ENCODE results near the gene POLR2C. TPM values are rescaled to one million over a fixed set of nuclear protein-coding genes. Genes with fewer than 3 reads are reported as not detected.
"Not testable (repeated sequence)": the region's sequence is repeated elsewhere in the genome, so short reads cannot be mapped to it uniquely, and the experiment has no call there.

The POLR2C gene
- total and polyA plus RNA-seq, 2 of the 13 experiments (the other 11 are each of a cell fraction or from before 2014, with no cell fraction given): 104 to 216 TPM

DNA sequence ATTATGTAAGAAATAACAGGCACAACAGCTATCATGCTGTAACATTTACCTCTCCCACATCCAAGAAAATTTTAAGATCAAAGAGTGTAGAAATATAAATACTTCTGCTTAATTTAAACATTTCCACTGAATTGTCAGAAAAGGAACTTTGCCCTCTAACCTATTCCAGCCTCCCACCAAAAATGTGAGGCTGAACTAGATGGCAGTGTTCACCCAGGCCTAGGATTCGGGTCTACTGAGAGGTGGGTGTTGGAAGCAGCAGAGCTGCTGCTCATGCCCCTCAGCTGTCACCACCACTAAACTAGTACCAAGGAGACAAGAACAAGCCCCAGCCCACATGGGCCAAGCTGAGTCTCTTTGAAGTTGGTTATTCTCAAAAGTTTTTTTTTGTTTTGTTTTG lies 26.6 kb upstream of the POLR2C start (continued):
- TF ChIP-seq, protein P1, sequence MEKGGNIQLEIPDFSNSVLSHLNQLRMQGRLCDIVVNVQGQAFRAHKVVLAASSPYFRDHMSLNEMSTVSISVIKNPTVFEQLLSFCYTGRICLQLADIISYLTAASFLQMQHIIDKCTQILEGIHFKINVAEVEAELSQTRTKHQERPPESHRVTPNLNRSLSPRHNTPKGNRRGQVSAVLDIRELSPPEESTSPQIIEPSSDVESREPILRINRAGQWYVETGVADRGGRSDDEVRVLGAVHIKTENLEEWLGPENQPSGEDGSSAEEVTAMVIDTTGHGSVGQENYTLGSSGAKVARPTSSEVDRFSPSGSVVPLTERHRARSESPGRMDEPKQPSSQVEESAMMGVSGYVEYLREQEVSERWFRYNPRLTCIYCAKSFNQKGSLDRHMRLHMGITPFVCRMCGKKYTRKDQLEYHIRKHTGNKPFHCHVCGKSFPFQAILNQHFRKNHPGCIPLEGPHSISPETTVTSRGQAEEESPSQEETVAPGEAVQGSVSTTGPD (CRISPR knock-in tag; IDR thresholded peaks at IDR 0.05): no peak

- H3K4me2 ChIP-seq (ENCODE audit: low read depth, low read length); H2AFZ ChIP-seq (ENCODE audit: low read length); H4K20me1 ChIP-seq (ENCODE audit: insufficient read depth, low read length); BruUV-seq (replicated peaks); H3K27ac ChIP-seq (ENCODE audit: extremely low read length, insufficient read depth, low read length); intact Hi-C loops (cut with micrococcal nuclease; ENCODE audit: unreplicated experiment); CTCF ChIA-PET (ENCODE audit: low intra/inter-chr PET ratio, low total read pairs); DNase-seq (ENCODE audit: low spot score); in situ Hi-C loops (cut with HindIII; ENCODE audit: extremely low pct_ligation_motif_present, low pct_unique_long_range_greater_than_20kb); H3K4me3 ChIP-seq (replicated peaks in 1 of 3; ENCODE audit: insufficient read depth in 1 of 3, low read depth in 2 of 3, low read length in 3 of 3); H3K27me3 ChIP-seq (ENCODE audit: control insufficient read depth in 1 of 2, insufficient read depth in 2 of 2, low read length in 2 of 2); H3K9me3 ChIP-seq (ENCODE audit: low read length); H3K79me2 ChIP-seq (ENCODE audit: insufficient read depth, low read length); POLR2A ChIA-PET; ATAC-seq; H3K9ac ChIP-seq (ENCODE audit: insufficient read depth, low read depth, low read length); FAIRE-seq: not testable (repeated sequence)
- Histone ChIP-seq H3K36me3 (replicated peaks in 1 of 2; ENCODE audit: control insufficient read depth in 1 of 2, insufficient read depth in 2 of 2, low read length in 2 of 2) (peaks cover 16 to 27% of the 10 kb centered on the region in 2 experiments), H3K4me1 (ENCODE audit: insufficient read depth, low read length) (peaks cover 16% of the 10 kb centered on the region)
- WGBS (ENCODE audit: low lambda C conversion rate): 97% methylated on average over 8 of the region's 8 CpGs
These were observed 22.5 kb upstream of the POLR2C start for GRCh38 chr16:57439947-57440346.

DNA sequence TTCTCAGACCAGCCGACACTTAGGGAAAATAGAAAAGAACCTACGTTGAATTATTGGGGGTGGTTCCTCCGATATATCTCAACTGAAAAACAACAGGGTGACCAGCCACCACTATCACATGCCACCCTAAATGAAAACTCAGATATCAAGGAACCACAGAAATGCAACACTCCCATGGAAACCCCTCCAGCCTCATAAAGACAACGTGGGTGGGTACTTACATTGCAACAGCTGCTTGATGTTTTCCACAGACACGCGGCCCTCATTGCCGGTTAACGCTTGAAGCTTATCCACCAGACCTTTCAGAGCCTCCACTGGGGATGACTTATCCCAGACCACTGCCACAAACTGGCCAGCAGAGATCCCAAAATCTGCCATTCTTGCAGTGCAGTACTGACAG lies 21.9 kb upstream of the POLR2C start:
- POLR2A ChIA-PET; H3K9me3 ChIP-seq (ENCODE audit: low read length); in situ Hi-C loops (cut with HindIII; ENCODE audit: extremely low pct_ligation_motif_present, low pct_unique_long_range_greater_than_20kb); BruUV-seq (replicated peaks); H4K20me1 ChIP-seq (ENCODE audit: insufficient read depth, low read length); H3K79me2 ChIP-seq (ENCODE audit: insufficient read depth, low read length); H3K27me3 ChIP-seq (ENCODE audit: control insufficient read depth in 1 of 2, insufficient read depth in 2 of 2, low read length in 2 of 2); H3K27ac ChIP-seq (ENCODE audit: extremely low read length, insufficient read depth, low read length); FAIRE-seq; DNase-seq (ENCODE audit: low spot score); H3K4me3 ChIP-seq (replicated peaks in 1 of 3; ENCODE audit: insufficient read depth in 1 of 3, low read depth in 2 of 3, low read length in 3 of 3); intact Hi-C loops (cut with micrococcal nuclease; ENCODE audit: unreplicated experiment); H3K9ac ChIP-seq (ENCODE audit: insufficient read depth, low read depth, low read length); H3K4me2 ChIP-seq (ENCODE audit: low read depth, low read length); CTCF ChIA-PET (ENCODE audit: low intra/inter-chr PET ratio, low total read pairs); ATAC-seq; H2AFZ ChIP-seq (ENCODE audit: low read length): not testable (repeated sequence)
- WGBS (ENCODE audit: low lambda C conversion rate): 94% methylated on average over 8 of the region's 8 CpGs
- Histone ChIP-seq H3K4me1 (ENCODE audit: insufficient read depth, low read length) (peaks cover 22% of the 10 kb centered on the region), H3K36me3 (replicated peaks in 1 of 2; ENCODE audit: control insufficient read depth in 1 of 2, insufficient read depth in 2 of 2, low read length in 2 of 2) (peaks cover 12 to 23% of the 10 kb centered on the region in 2 experiments)
